Endodermal cell (in vitro differentiated cells): ENCODE data around the gene SGMS2. TPM values are rescaled to one million over a fixed set of nuclear protein-coding genes. Genes with fewer than 3 reads are reported as not detected.

ENCODE experiments used
- DNase-seq: peaks from one replicate; pipeline ENCODE4 v3.0.0-alpha.2; 2017
- H3K27ac ChIP-seq: 2 replicates; pipeline ENCODE4 v1.5.1; 2013; ENCODE audit warnings: mild to moderate bottlenecking, low read depth, low read length, moderate library complexity
- H3K27me3 ChIP-seq: 2 replicates; pipeline ENCODE4 v1.6.1; 2013; ENCODE audit warnings: mild to moderate bottlenecking, low read length, moderate library complexity; ENCODE audit not compliant: insufficient read depth, control insufficient read depth, poor library complexity, severe bottlenecking
- H3K36me3 ChIP-seq: 2 replicates; pipeline ENCODE4 v1.7.0; 2013; ENCODE audit warnings: mild to moderate bottlenecking, low read length, moderate library complexity; ENCODE audit not compliant: control insufficient read depth, insufficient read depth
- H3K4me1 ChIP-seq: one replicate; pipeline ENCODE4 v1.7.0; 2013; ENCODE audit warnings: low read length; ENCODE audit not compliant: control insufficient read depth, insufficient read depth
- H3K4me3 ChIP-seq: 2 replicates; pipeline ENCODE4 v1.5.1; 2013; ENCODE audit warnings: mild to moderate bottlenecking, low read length, moderate library complexity
- H3K9ac ChIP-seq: 2 replicates; pipeline ENCODE4 v1.6.1; 2013; ENCODE audit warnings: mild to moderate bottlenecking, low read length, moderate library complexity; ENCODE audit not compliant: poor library complexity, severe bottlenecking; ENCODE audit errors: extremely low read depth
- H3K9me3 ChIP-seq: 2 replicates; pipeline ENCODE4 v1.6.1; 2013; ENCODE audit warnings: mild to moderate bottlenecking, low read length, moderate library complexity; ENCODE audit not compliant: control insufficient read depth
- H3K27ac Mint-ChIP-seq: 2 replicates; pipeline ENCODE4 v1.8.0; 2020; ENCODE audit warnings: mixed read lengths
- H3K27me3 Mint-ChIP-seq: 2 replicates; pipeline ENCODE4 v1.8.0; 2021; ENCODE audit warnings: mild to moderate bottlenecking, mixed read lengths; ENCODE audit not compliant: insufficient read depth
- H3K36me3 Mint-ChIP-seq: 2 replicates; pipeline ENCODE4 v1.8.0; 2020; ENCODE audit warnings: low read depth, mixed read lengths
- H3K4me1 Mint-ChIP-seq: 2 replicates; pipeline ENCODE4 v1.8.0; 2020; ENCODE audit warnings: mixed read lengths
- H3K4me3 Mint-ChIP-seq: 2 replicates; pipeline ENCODE4 v1.8.0; 2020; ENCODE audit warnings: mild to moderate bottlenecking, moderate library complexity, mixed read lengths
- H3K9me3 Mint-ChIP-seq: 2 replicates; pipeline ENCODE4 v1.8.0; 2020; ENCODE audit warnings: mild to moderate bottlenecking, mixed read lengths
- CTCF ChIP-seq: fragments of 200-600 bp; sonication (generic); conservative IDR thresholded peaks from 2 replicates; pipeline ENCODE4 v1.5.0; 2021; ENCODE audit warnings: antibody characterized with exemption, mild to moderate bottlenecking
- WGBS, 2 experiments: methylation state at CpG; one replicate each; pipeline versions ENCODE4 v1.1.5 to v1.1.7; 2013; ENCODE audit warnings: missing lambda C conversion rate in 2 of 2, mixed read lengths in 1 of 2; ENCODE audit not compliant: insufficient coverage in 1 of 2, insufficient read length in 1 of 2; 5-methylcytosine and 5-hydroxymethylcytosine counted together
- total RNA-seq, 2 donors: library from RNA; stranded (reverse); fragmentation: NEBNext Ultra II Directional in 1 of 2; extraction: Animal tissue kit (Norgen Biotek cat#: 25700) in 1 of 2; gene quantifications; 2 replicates in 1 of 2; 3 replicates in 1 of 2; pipeline ENCODE4 v1.2.1, GENCODE V29; 2021

Gene SGMS2
- total RNA-seq, 2 donors from 2014 or later, result 0.11 to 0.62 TPM

GRCh38 chr4:107855723-107856122 lies 31.0 kb downstream of the SGMS2 start:
- H3K36me3 Mint-ChIP-seq, result no peaks in the 10 kb centered on the region
- H3K27ac ChIP-seq, result no peak overlapping the region
- H3K27ac Mint-ChIP-seq, result no peak overlapping the region
- H3K4me1 Mint-ChIP-seq, result no peaks in the 10 kb centered on the region
- H3K4me1 ChIP-seq, result no peaks in the 10 kb centered on the region
- 88 to 94% methylated on average over 1 to 3 of the region's 3 CpGs for WGBS, 2 experiments
- TF ChIP-seq CTCF, result no peak
- H3K36me3 ChIP-seq, result no peaks in the 10 kb centered on the region
- no peak overlapping the region for H3K4me3 Mint-ChIP-seq
- no peaks in the 10 kb centered on the region for H3K9me3 Mint-ChIP-seq
- DNase-seq, result no peak
- no peak overlapping the region for H3K9ac ChIP-seq
- H3K9me3 ChIP-seq, result no peaks in the 10 kb centered on the region
- H3K4me3 ChIP-seq, result no peak overlapping the region
- no peaks in the 10 kb centered on the region for H3K27me3 Mint-ChIP-seq
- no peaks in the 10 kb centered on the region for H3K27me3 ChIP-seq

DNA sequence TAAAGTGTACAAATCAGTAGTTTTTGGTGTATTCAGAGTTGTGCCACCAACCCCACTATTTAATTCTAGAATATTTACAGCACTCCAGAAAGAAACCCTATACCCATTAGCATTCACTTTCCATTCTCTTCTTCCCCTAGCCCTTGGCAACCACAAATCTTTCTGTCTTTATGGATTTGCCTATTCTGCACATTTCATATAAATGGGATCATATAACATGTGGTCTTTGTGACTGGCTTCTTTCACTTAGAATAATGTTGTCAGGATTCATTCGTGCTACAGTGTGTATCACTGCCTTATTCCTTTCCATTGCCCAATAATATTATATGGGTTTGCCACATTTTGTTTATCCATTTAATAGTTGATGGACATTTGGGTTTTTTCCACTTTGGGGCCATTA lies 32.2 kb downstream of the SGMS2 start:
- no peak overlapping the region for H3K27ac Mint-ChIP-seq
- H3K36me3 Mint-ChIP-seq, result no peaks in the 10 kb centered on the region
- no peak for DNase-seq
- Histone ChIP-seq H3K27me3 (no peaks in the 10 kb centered on the region), H3K9me3 (no peaks in the 10 kb centered on the region), H3K4me1 (no peaks in the 10 kb centered on the region), H3K4me3 (no peak overlapping the region), H3K9ac (no peak overlapping the region), H3K27ac (no peak overlapping the region), H3K36me3 (no peaks in the 10 kb centered on the region)
- TF ChIP-seq CTCF, result no peak
- WGBS, 2 experiments, result 89% methylated on average over 1 of the region's 1 CpG; no CpG with 5 or more reads in 1 of the 2 experiments
- H3K27me3 Mint-ChIP-seq, result no peaks in the 10 kb centered on the region
- H3K4me1 Mint-ChIP-seq, result no peaks in the 10 kb centered on the region
- H3K4me3 Mint-ChIP-seq, result no peak overlapping the region
- H3K9me3 Mint-ChIP-seq, result no peaks in the 10 kb centered on the region

- Histone ChIP-seq H3K9me3 (no peaks in the 10 kb centered on the region), H3K36me3 (no peaks in the 10 kb centered on the region), H3K4me1 (no peaks in the 10 kb centered on the region), H3K9ac (no peak overlapping the region), H3K27ac (no peak overlapping the region), H3K27me3 (no peaks in the 10 kb centered on the region), H3K4me3 (no peak overlapping the region)
- Mint-ChIP-seq H3K4me3 (no peak overlapping the region), H3K4me1 (no peaks in the 10 kb centered on the region), H3K27ac (no peak overlapping the region), H3K36me3 (no peaks in the 10 kb centered on the region), H3K27me3 (no peaks in the 10 kb centered on the region), H3K9me3 (no peaks in the 10 kb centered on the region)
- 72 to 82% methylated on average over 3 to 4 of the region's 4 CpGs for WGBS, 2 experiments
- no peak for TF ChIP-seq CTCF
- no peak for DNase-seq
Observed at GRCh38 chr4:107857741-107858140, 33.0 kb downstream of the SGMS2 start.
